K562 (cell line): Measurements from ENCODE around the gene WDCP. TPM values are rescaled to one million over a fixed set of nuclear protein-coding genes. Genes with fewer than 3 reads are reported as not detected.

Source experiments
- ATF4 ChIP-seq: fragments of 450-650 bp; formaldehyde crosslinking; IDR thresholded peaks from 2 replicates; pipeline ENCODE4 v1.4.0; 2022; ENCODE audit warnings: mild to moderate bottlenecking, moderate library complexity
- CEBPB ChIP-seq: fragments of 450-650 bp; IDR thresholded peaks from 2 replicates; pipeline ENCODE4 v1.6.1; 2016; ENCODE audit warnings: missing genetic modification characterization, missing compliant biosample characterization
- CHD2 ChIP-seq: IDR thresholded peaks from 2 replicates; pipeline ENCODE4 v1.6.1; 2011; ENCODE audit warnings: low read depth, low read length
- CLOCK ChIP-seq: fragments of 250-450 bp; sonication (Bioruptor Pico); IDR thresholded peaks from 2 replicates; pipeline ENCODE4 v1.4.0; 2020; ENCODE audit warnings: mild to moderate bottlenecking, moderate library complexity, borderline replicate concordance
- CSDE1 ChIP-seq, 2 experiments: fragments of 450-650 bp; IDR thresholded peaks; 2 replicates each; pipeline ENCODE4 v1.6.1; 2016; ENCODE audit warnings: mild to moderate bottlenecking in 1 of 2
- DIDO1 ChIP-seq: fragments of 450-650 bp; IDR thresholded peaks from 2 replicates; pipeline ENCODE4 v1.6.1; 2016; ENCODE audit warnings: low read depth, missing biosample characterization, missing genetic modification characterization
- GTF2E2 ChIP-seq: fragments of 200-800 bp; sonication (Bioruptor generic); IDR thresholded peaks from 2 replicates; pipeline ENCODE4 v1.6.1; 2016; ENCODE audit warnings: missing genetic modification characterization, missing compliant biosample characterization
- GTF2F1 ChIP-seq: IDR thresholded peaks from 2 replicates; pipeline ENCODE4 v1.6.1; 2011; ENCODE audit warnings: low read depth, low read length, improper control_type of control experiment
- PTBP1 ChIP-seq: fragments of 200-400 bp; formaldehyde crosslinking; IDR thresholded peaks from 2 replicates; pipeline ENCODE4 v1.6.1; 2017; ENCODE audit warnings: low read depth, low read length
- RBM25 ChIP-seq: fragments of 200-400 bp; formaldehyde crosslinking; IDR thresholded peaks from 2 replicates; pipeline ENCODE4 v1.6.1; 2018; ENCODE audit warnings: low read length, low read depth, moderate library complexity; ENCODE audit not compliant: severe bottlenecking
- RNF2 ChIP-seq: sonication (generic); IDR thresholded peaks from 2 replicates; pipeline ENCODE4 v1.6.1; 2016
- SIX5 ChIP-seq, 2 experiments: IDR thresholded peaks; 2 replicates each; pipeline ENCODE4 v1.6.1; 2011; ENCODE audit warnings: low read length in 2 of 2, borderline replicate concordance in 1 of 2, low read depth in 1 of 2, mild to moderate bottlenecking in 1 of 2, moderate library complexity in 1 of 2; ENCODE audit not compliant: insufficient read depth in 1 of 2
- SMAD3 ChIP-seq: fragments of 450-650 bp; formaldehyde crosslinking; conservative IDR thresholded peaks from 2 replicates; pipeline ENCODE4 v1.4.0; 2020; ENCODE audit warnings: mild to moderate bottlenecking
- STAT5B ChIP-seq: fragments of 250-450 bp; sonication (Bioruptor Pico); IDR thresholded peaks from 2 replicates; pipeline ENCODE4 v1.8.0; 2021; ENCODE audit warnings: mild to moderate bottlenecking, inconsistent platforms
- TCF15 ChIP-seq: fragments of 250-450 bp; sonication (Bioruptor Pico); IDR thresholded peaks from 2 replicates; pipeline ENCODE4 v1.8.0; 2022; ENCODE audit warnings: moderate library complexity, mild to moderate bottlenecking, inconsistent platforms
- UBTF ChIP-seq, 2 experiments: IDR thresholded peaks; 2 replicates each; pipeline ENCODE4 v1.6.1; 2012; ENCODE audit warnings: improper control_type of control experiment in 2 of 2, low read depth in 2 of 2, low read length in 2 of 2, borderline replicate concordance in 1 of 2
- ZBTB8A ChIP-seq: fragments of 450-650 bp; IDR thresholded peaks from 2 replicates; pipeline ENCODE4 v1.6.1; 2018; ENCODE audit warnings: mild to moderate bottlenecking, moderate library complexity; ENCODE audit not compliant: partially characterized antibody
- ZFPM2 ChIP-seq: fragments of 250-450 bp; sonication (Bioruptor Pico); IDR thresholded peaks from 2 replicates; pipeline ENCODE4 v1.5.1; 2022; ENCODE audit warnings: mild to moderate bottlenecking
- ZNF311 ChIP-seq: fragments of 250-450 bp; sonication (Bioruptor Pico); IDR thresholded peaks from 2 replicates; pipeline ENCODE4 v1.4.0; 2020; ENCODE audit warnings: mild to moderate bottlenecking, moderate library complexity
- ZNF354B ChIP-seq: fragments of 250-450 bp; sonication (Bioruptor Pico); IDR thresholded peaks from 2 replicates; pipeline ENCODE4 v1.4.0; 2020
- polyA plus RNA-seq, 8 experiments: library from polyadenylated mRNA; depleted of rRNA in 4 of 8; stranded (reverse) in 5 of 8; unstranded in 3 of 8; fragments of >200 nt; fragmentation: Nextera tagmentation in 2 of 8; fragmentation: Illumina TruSeq in 1 of 8; extraction: Ambion mirVana in 2 of 8; extraction: Trizol in 1 of 8; gene quantifications; 2 replicates each; pipeline versions ENCODE4 v1.2.1 to v1.2.3, GENCODE V29; 2011 to 2014; ENCODE audit warnings: inconsistent platforms in 1 of 8, missing spikeins in 1 of 8
- total RNA-seq, 7 experiments: library from RNA; depleted of rRNA in 6 of 7; stranded (reverse); fragments of >200 nt in 6 of 7; fragmentation: Illumina TruSeq in 2 of 7; extraction: Trizol in 2 of 7; gene quantifications; 2 replicates each; pipeline versions ENCODE4 v1.2.1 to v1.2.3, GENCODE V29; 2011 to 2021; ENCODE audit warnings: low replicate concordance in 1 of 7
- TF ChIP-seq, protein P1 (sequence below): fragments of 250-450 bp; sonication (Bioruptor Pico); IDR thresholded peaks from 2 replicates; pipeline ENCODE4 v1.5.0; 2021

WDCP gene
- total and polyA plus RNA-seq, 9 of the 15 experiments (the other 6 are each of a cell fraction or from before 2014, with no cell fraction given) = 10.1 to 41.4 (median 21.8) TPM

DNA sequence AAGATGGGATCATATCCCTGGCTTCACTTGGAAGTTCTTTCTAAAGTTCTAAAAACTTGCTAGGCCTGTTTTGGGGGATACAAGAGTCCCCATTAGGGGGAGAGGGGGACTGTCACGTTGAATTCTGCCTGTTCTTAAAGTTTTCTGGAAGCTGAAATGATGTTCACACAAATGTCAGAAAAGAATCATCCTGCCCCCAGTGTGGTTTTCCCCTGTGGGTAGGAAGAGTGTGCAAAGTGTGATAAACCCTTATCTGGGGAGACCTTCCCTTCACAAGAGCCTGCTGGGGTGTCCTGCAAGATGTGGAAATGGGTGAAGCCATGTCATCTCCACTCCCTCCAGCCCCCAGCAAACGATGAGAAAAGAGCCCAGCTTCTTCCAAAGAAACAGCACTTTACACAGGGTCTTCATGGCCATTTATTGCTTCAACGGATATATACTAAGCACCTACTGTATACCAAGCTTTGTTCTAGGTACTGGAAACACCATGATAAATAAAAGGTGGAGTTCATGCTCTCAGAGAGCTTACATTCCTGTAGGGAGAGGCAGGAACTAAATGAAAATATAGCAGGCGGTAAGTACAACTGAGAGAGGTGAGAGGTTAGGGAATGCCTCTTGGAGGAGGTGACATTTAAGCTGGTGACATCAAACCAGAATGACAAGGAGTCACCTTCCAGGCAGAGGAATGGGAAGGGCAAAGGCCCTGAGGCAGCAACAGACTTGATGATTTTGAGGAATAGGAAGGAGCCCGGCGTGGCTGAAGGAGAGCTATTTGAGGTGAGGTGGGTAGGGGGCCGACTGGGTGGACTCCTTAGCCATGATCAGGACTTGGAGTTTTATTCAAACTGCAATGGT is 35.7 kb downstream of the WDCP start (continued):
- TF ChIP-seq TCF15 (CRISPR knock-in tag) (0 out of 2 replicates have a peak, but pooled peaks have one; percentile 37), CSDE1 (IDR thresholded peaks at IDR 0.05) (no peak), SMAD3 (CRISPR knock-in tag) (peak; percentile 92), PTBP1 (0 out of 2 replicates have a peak, but pooled peaks have one; percentile 60), GTF2F1 (no peak), RBM25 (peak; percentile 68), ZFPM2 (CRISPR knock-in tag) (no peak), CLOCK (CRISPR knock-in tag) (no peak), ZNF354B (no peak), UBTF (IDR thresholded peaks at IDR 0.05; ENCODE audit: borderline replicate concordance in 1 of 2, low read depth in 2 of 2, low read length in 2 of 2) (peak; percentile 39 to 64; a peak in 2 of 4 replicates), CHD2 (no peak), RNF2 (peak; percentile 97), GTF2E2 (tag) (no peak; the same call in 1 of the 2 replicates), DIDO1 (no peak), SIX5 (IDR thresholded peaks at IDR 0.05; ENCODE audit: borderline replicate concordance in 1 of 2, insufficient read depth in 1 of 2, low read depth in 1 of 2, low read length in 2 of 2) (no peak), CEBPB (tag) (peak; percentile 88), ZNF311 (CRISPR knock-in tag) (0 out of 2 replicates have a peak, but pooled peaks have one; percentile 22), ZBTB8A (no peak), ATF4 (CRISPR knock-in tag) (peak; percentile 84), STAT5B (CRISPR knock-in tag) (no peak)
- TF ChIP-seq, protein P1, sequence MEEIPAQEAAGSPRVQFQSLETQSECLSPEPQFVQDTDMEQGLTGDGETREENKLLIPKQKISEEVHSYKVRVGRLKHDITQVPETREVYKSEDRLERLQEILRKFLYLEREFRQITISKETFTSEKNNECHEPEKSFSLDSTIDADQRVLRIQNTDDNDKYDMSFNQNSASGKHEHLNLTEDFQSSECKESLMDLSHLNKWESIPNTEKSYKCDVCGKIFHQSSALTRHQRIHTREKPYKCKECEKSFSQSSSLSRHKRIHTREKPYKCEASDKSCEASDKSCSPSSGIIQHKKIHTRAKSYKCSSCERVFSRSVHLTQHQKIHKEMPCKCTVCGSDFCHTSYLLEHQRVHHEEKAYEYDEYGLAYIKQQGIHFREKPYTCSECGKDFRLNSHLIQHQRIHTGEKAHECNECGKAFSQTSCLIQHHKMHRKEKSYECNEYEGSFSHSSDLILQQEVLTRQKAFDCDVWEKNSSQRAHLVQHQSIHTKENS = no peak
